Adrenal gland (tissue), 12 donors: Measurements from ENCODE around the gene NAT9. TPM values are rescaled to one million over a fixed set of nuclear protein-coding genes. Genes with fewer than 3 reads are reported as not detected.

Experiments
- DNase-seq, 7 donors: peaks; one replicate each; pipeline ENCODE4 v3.0.0-alpha.2; 2019 to 2020
- H3K27ac ChIP-seq, 5 donors: fragments of 200-600 bp; sonication (generic) in 4 of 5; 1 replicate in 3 of 5; 2 replicates in 2 of 5; pipeline versions ENCODE4 v1.5.1 to v1.8.0; 2016 to 2020; ENCODE audit warnings: mild to moderate bottlenecking in 1 of 5
- H3K27me3 ChIP-seq: fragments of 200-600 bp; 2 replicates; pipeline ENCODE4 v1.8.0; 2021
- H3K36me3 ChIP-seq, 2 donors: fragments of 200-600 bp; replicated peaks in 1 of 2; 1 replicate in 1 of 2; 2 replicates in 1 of 2; pipeline versions ENCODE4 v1.5.1 to v1.8.0; 2018 to 2022
- H3K4me1 ChIP-seq, 2 donors: fragments of 200-600 bp; replicated peaks in 1 of 2; 1 replicate in 1 of 2; 2 replicates in 1 of 2; pipeline versions ENCODE4 v1.5.1 to v1.8.0; 2018 to 2021
- H3K4me3 ChIP-seq, 4 donors: fragments of 200-600 bp; sonication (generic) in 3 of 4; one replicate each; pipeline ENCODE4 v1.5.1; 2016 to 2018
- H3K9me3 ChIP-seq, 3 donors: fragments of 200-600 bp; sonication (generic) in 1 of 3; replicated peaks in 1 of 3; 1 replicate in 2 of 3; 2 replicates in 1 of 3; pipeline versions ENCODE4 v1.5.1 to v1.8.0; 2016 to 2021
- CTCF ChIP-seq, 6 experiments: fragments of 450-650 bp in 4 of 6; fragments of 200-600 bp in 2 of 6; sonication (generic) in 1 of 6; IDR thresholded peaks; 1 replicate in 5 of 6; 2 replicates in 1 of 6; pipeline versions ENCODE4 v1.5.1 to v1.8.0; 2016 to 2021; ENCODE audit warnings: antibody characterized with exemption in 6 of 6, mild to moderate bottlenecking in 2 of 6, moderate library complexity in 1 of 6
- POLR2A ChIP-seq, 2 donors: fragments of 450-650 bp; IDR thresholded peaks; one replicate each; pipeline ENCODE4 v1.6.1; 2017; ENCODE audit warnings: antibody characterized with exemption in 2 of 2, mild to moderate bottlenecking in 2 of 2, moderate library complexity in 1 of 2
- WGBS, 4 donors: extraction: QIAGEN DNeasy Blood & Tissue Kit in 2 of 4; methylation state at CpG; one replicate each; pipeline versions ENCODE4 v1.1.5 to v1.1.7; 2013 to 2017; 5-methylcytosine and 5-hydroxymethylcytosine counted together
- intact Hi-C, 2 donors: fragments of 100-400 bp; cut with DNase I; formaldehyde crosslinking; loops; one replicate each; pipeline versions ENCODE4 v1.14.1 to v1.15.0; 2022 to 2023
- polyA plus RNA-seq, 3 donors: library from polyadenylated mRNA; stranded (reverse); fragments of 200-250 nt in 2 of 3; fragments of 350-450 nt in 1 of 3; fragmentation: Illumina TruSeq in 1 of 3; extraction: RNeasy Lipid Tissue Mini Kit (QIAGEN cat#74804) in 1 of 3; gene quantifications; one replicate each; pipeline ENCODE4 v1.2.3, GENCODE V29; 2013 to 2014
- total RNA-seq, 9 donors: library from RNA; depleted of rRNA in 4 of 9; stranded (reverse); fragments of >200 nt in 4 of 9; fragments of 120-200 nt in 1 of 9; fragmentation: NEBNext Ultra II Directional in 1 of 9; extraction: Animal tissue kit (Norgen Biotek cat#: 25700) in 1 of 9; gene quantifications; one replicate each; pipeline versions ENCODE4 v1.1.0 to v1.2.4, GENCODE V29; 2013 to 2023
- donor health status: healthy with polysubstance abuse.
- donor health status: Bipolar disorder and iron deficiency.
- donor health status: DM: yes; HTN: yes; CAD: no.
- donor health status: DM: no; HTN: no; CAD: no.
- donor health status: DM: no; HTN: no; CAD: no.
- donor health status: DM: yes; HTN: yes; CAD: no.

NAT9 gene
- total and polyA plus RNA-seq, 12 donors, result 23.1 to 149 (median 87.0) TPM

DNA sequence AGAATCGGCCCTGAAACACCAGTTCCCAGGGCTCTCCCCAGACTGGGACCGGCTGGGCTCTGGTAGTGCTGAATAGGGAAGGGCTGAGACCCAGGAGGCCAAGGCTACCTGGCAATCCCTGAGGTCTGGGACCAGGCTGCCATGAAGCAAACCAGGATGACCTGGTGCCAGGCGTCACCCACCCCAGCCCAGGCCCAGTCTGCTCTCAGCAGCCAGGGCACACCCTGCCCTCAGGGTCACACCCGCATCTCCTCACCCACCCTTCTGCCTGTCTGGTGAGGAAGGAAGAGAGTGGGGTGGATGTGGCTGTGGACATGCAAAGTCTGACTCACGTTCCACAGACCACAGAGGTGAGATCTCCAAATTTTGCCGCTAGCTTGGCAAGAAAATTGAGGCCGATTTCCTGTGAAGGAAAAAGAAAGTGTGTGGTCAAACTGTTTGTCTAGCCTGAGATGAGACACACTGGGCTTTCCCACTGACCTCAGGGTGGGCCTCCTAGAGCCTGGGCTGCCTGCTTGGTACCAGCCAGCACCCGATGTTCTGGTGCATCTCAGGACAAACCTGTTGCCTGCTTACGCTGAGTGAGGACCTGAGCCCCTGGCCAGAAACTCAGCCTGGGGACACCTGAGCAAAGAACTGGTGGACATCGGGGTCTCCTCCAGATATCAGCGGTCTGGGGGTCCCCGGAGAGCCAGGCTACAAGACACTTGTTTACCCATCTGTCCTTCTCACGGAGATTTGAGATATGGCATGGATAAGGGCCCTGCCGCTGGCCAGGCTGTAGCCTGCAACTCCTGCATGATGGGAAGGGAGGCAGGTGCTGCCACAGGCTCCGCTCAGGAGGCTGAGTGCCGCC is 45.4 kb downstream of the NAT9 start:
- Histone ChIP-seq H3K36me3 (no peaks in the 10 kb centered on the region), H3K4me1 (no peaks in the 10 kb centered on the region), H3K27ac (no peak overlapping the region), H3K9me3 (no peaks in the 10 kb centered on the region), H3K4me3 (no peak overlapping the region), H3K27me3 (no peaks in the 10 kb centered on the region)
- DNase-seq, result no peak
- 71 to 81% (median 79%) methylated on average over 6 to 16 of the region's 16 CpGs for WGBS, 4 donors
- TF ChIP-seq POLR2A (IDR thresholded peaks at IDR 0.05) (no peak), CTCF (IDR thresholded peaks at IDR 0.05) (no peak)
- intact Hi-C loops, result loop anchor here in 1 of 2 donors (10.0 kb wide), 1 partner anchor 76 kb away; no protein-coding TSS in a partner anchor

DNA sequence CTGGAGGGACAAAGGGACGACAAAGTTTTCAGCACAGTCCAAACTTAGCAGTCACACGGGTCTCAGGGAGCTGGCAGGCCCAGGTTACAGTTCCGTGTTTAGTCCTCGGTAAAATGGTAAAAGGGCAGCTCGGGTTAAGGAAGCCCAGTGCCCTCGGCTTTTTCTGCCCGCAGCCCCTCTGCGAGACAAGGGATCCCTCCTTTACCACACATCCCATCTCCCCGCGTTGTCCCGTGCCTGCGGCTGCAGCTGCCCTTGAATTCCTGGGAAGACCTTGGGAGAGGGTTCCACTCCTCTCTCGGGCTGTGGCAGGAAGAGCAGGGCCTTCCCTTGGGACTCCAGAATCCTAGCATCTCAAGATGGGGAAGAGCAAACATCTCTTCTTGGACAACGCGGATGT is 46.3 kb downstream of the NAT9 start:
- Histone ChIP-seq H3K4me3 (no peak overlapping the region), H3K36me3 (no peaks in the 10 kb centered on the region), H3K4me1 (no peaks in the 10 kb centered on the region), H3K9me3 (no peaks in the 10 kb centered on the region), H3K27me3 (no peaks in the 10 kb centered on the region), H3K27ac (no peak overlapping the region)
- TF ChIP-seq POLR2A (IDR thresholded peaks at IDR 0.05), result no peak
- TF ChIP-seq CTCF (IDR thresholded peaks at IDR 0.05), result no peak
- WGBS, 4 donors, result 67 to 72% (median 69%) methylated on average over 8 to 15 of the region's 15 CpGs
- intact Hi-C loops, result loop anchor here in 1 of 2 donors (10.0 kb wide), 1 partner anchor 75 kb away; no protein-coding TSS in a partner anchor
- DNase-seq, result no peak

DNA sequence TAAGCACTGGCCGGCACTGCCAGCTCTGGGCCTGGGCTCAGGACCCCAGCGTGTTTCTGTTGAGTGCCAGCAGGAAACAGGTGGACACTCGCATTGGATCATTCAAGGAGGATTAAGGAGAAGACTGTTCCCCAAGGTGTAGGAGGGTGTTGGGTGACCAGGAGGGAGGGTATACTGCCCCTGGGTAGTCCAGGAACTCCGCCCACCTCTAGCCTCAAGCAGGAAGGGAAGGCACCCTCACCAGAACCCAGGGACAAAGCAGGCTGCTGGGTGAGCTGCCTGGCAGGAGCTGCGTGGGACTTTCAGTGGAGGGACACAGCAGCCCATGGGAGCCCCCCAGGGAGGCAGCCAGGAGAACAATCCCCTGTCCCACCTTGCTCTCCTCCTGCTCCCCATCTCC is 46.8 kb downstream of the NAT9 start:
- TF ChIP-seq POLR2A (IDR thresholded peaks at IDR 0.05) (no peak), CTCF (IDR thresholded peaks at IDR 0.05) (no peak)
- intact Hi-C loops, result no loop called here
- no peak for DNase-seq
- Histone ChIP-seq H3K27ac (no peak overlapping the region), H3K4me1 (no peaks in the 10 kb centered on the region), H3K4me3 (no peak overlapping the region), H3K36me3 (no peaks in the 10 kb centered on the region), H3K27me3 (no peaks in the 10 kb centered on the region), H3K9me3 (no peaks in the 10 kb centered on the region)
- 88 to 96% (median 94%) methylated on average over 3 to 5 of the region's 5 CpGs for WGBS, 4 donors

DNA sequence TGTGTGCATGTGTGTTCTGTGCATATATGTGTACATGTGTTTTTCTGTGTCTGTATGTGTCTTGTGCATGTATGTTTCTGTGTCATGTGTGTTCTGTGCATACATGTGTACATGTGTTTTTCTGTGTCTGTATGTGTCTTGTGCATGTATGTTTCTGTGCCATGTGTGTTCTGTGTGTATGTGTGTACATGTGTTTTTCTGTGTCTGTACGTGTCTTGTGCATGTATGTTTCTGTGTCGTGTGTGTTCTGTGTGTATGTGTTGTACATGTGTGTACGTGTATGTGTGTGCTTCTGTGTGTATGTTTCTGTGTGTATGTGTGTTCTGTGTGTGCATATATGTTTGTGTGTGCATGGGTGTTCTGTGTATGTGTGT is 47.5 kb downstream of the NAT9 start:
- no peak for TF ChIP-seq CTCF (IDR thresholded peaks at IDR 0.05)
- TF ChIP-seq POLR2A (IDR thresholded peaks at IDR 0.05), result no peak
- DNase-seq, result no peak
- no peaks in the 10 kb centered on the region for H3K36me3 ChIP-seq
- H3K27me3 ChIP-seq, result no peaks in the 10 kb centered on the region
- no peaks in the 10 kb centered on the region for H3K4me1 ChIP-seq
- no peaks in the 10 kb centered on the region for H3K9me3 ChIP-seq
- intact Hi-C loops, result no loop called here
- H3K4me3 ChIP-seq, result no peak overlapping the region
- WGBS, 4 donors, result 71 to 85% (median 79%) methylated on average over 3 of the region's 3 CpGs
- H3K27ac ChIP-seq, result no peak overlapping the region
